Stimulated activated naive B cell treated with anti-CD40 and anti-IgM and Interleukin-4, amounts not matched to agents 10 μg/mL and 1 μg/mL and 100 μg/mL, for 72 hours (primary cell): ENCODE measurements around the gene SYT7.

Experiments used
- ATAC-seq, 2 donors: fragments of 150-1000 bp; cut with Tn5 transposase; replicated peaks; 2 replicates each; pipeline ENCODE4 v1.10.0; 2021; ENCODE audit warnings: moderate library complexity in 1 of 2
- DNase-seq: peaks from one replicate; pipeline ENCODE4 v3.0.0; 2021
- H3K27ac Mint-ChIP-seq: one replicate; pipeline ENCODE4 v1.8.0; 2022; ENCODE audit warnings: mild to moderate bottlenecking, mixed read lengths
- H3K27me3 Mint-ChIP-seq, 2 donors: one replicate each; pipeline ENCODE4 v1.8.0; 2022; ENCODE audit warnings: mixed read lengths in 2 of 2
- H3K36me3 Mint-ChIP-seq, 2 donors: one replicate each; pipeline ENCODE4 v1.8.0; 2022; ENCODE audit warnings: mixed read lengths in 2 of 2, mild to moderate bottlenecking in 1 of 2
- H3K4me1 Mint-ChIP-seq, 2 donors: one replicate each; pipeline ENCODE4 v1.8.0; 2022; ENCODE audit warnings: mixed read lengths in 2 of 2, mild to moderate bottlenecking in 1 of 2
- H3K4me3 Mint-ChIP-seq, 2 donors: one replicate each; pipeline ENCODE4 v1.8.0; 2022; ENCODE audit warnings: mild to moderate bottlenecking in 2 of 2, mixed read lengths in 2 of 2, moderate library complexity in 1 of 2
- H3K9me3 Mint-ChIP-seq, 2 donors: one replicate each; pipeline ENCODE4 v1.8.0; 2022; ENCODE audit warnings: mixed read lengths in 2 of 2, mild to moderate bottlenecking in 1 of 2

SYT7 gene

GRCh38 chr11:61585115-61585514 is 4.2 kb upstream of the SYT7 start:
- H3K9me3 Mint-ChIP-seq = no peaks in the 10 kb centered on the region
- H3K27me3 Mint-ChIP-seq = peaks cover 46 to 68% of the 10 kb centered on the region in 2 donors
- no peak overlapping the region for H3K27ac Mint-ChIP-seq
- H3K36me3 Mint-ChIP-seq = no peaks in the 10 kb centered on the region
- ATAC-seq (no peak), DNase-seq (no peak)
- peaks cover 16 to 27% of the 10 kb centered on the region in 2 donors for H3K4me1 Mint-ChIP-seq
- H3K4me3 Mint-ChIP-seq = no peak overlapping the region

GRCh38 chr11:61581931-61582330 is 1.1 kb upstream of the SYT7 start:
- peaks cover 63 to 78% of the 10 kb centered on the region in 2 donors for H3K27me3 Mint-ChIP-seq
- H3K4me3 Mint-ChIP-seq = peak overlapping the region; percentile 86 to 87
- ATAC-seq (no peak), DNase-seq (no peak)
- H3K4me1 Mint-ChIP-seq = peaks cover 14 to 33% of the 10 kb centered on the region in 2 donors
- H3K9me3 Mint-ChIP-seq = no peaks in the 10 kb centered on the region
- no peaks in the 10 kb centered on the region for H3K36me3 Mint-ChIP-seq
- peak overlapping the region; percentile 83 for H3K27ac Mint-ChIP-seq

- DNase-seq (no peak), ATAC-seq (peak; percentile 6 to 16)
- Mint-ChIP-seq H3K9me3 (no peaks in the 10 kb centered on the region), H3K36me3 (no peaks in the 10 kb centered on the region), H3K27me3 (peaks cover 66 to 69% of the 10 kb centered on the region in 2 donors), H3K4me1 (peaks cover 14 to 33% of the 10 kb centered on the region in 2 donors), H3K27ac (no peak overlapping the region), H3K4me3 (peak overlapping the region; percentile 56 to 67)
Measured at GRCh38 chr11:61580271-61580888, 496 bp downstream of the SYT7 start.

- Mint-ChIP-seq H3K4me3 (peak overlapping the region; percentile 56 to 67), H3K4me1 (peaks cover 14 to 33% of the 10 kb centered on the region in 2 donors), H3K36me3 (no peaks in the 10 kb centered on the region), H3K9me3 (no peaks in the 10 kb centered on the region), H3K27ac (no peak overlapping the region), H3K27me3 (peaks cover 71 to 75% of the 10 kb centered on the region in 2 donors)
- ATAC-seq (no peak), DNase-seq (no peak)
Measured at GRCh38 chr11:61579676-61580270, 1.1 kb downstream of the SYT7 start.

GRCh38 chr11:61578819-61579675 is 1.8 kb downstream of the SYT7 start:
- H3K36me3 Mint-ChIP-seq = no peaks in the 10 kb centered on the region
- ATAC-seq (no peak), DNase-seq (no peak)
- peaks cover 14 to 33% of the 10 kb centered on the region in 2 donors for H3K4me1 Mint-ChIP-seq
- peak overlapping the region; percentile 56 to 67 for H3K4me3 Mint-ChIP-seq
- H3K27ac Mint-ChIP-seq = no peak overlapping the region
- H3K27me3 Mint-ChIP-seq = peaks cover 68 to 74% of the 10 kb centered on the region in 2 donors
- no peaks in the 10 kb centered on the region for H3K9me3 Mint-ChIP-seq

GRCh38 chr11:61577383-61578118 is 3.3 kb downstream of the SYT7 start:
- Mint-ChIP-seq H3K27me3 (peaks cover 69 to 76% of the 10 kb centered on the region in 2 donors), H3K4me3 (peak overlapping the region in 1 of 2 donors; percentile 15), H3K27ac (no peak overlapping the region)

GRCh38 chr11:61575886-61576861 is 4.7 kb downstream of the SYT7 start:
- Mint-ChIP-seq H3K27ac (no peak overlapping the region), H3K36me3 (no peaks in the 10 kb centered on the region), H3K9me3 (no peaks in the 10 kb centered on the region), H3K27me3 (peaks cover 70 to 75% of the 10 kb centered on the region in 2 donors), H3K4me3 (no peak overlapping the region), H3K4me1 (peaks cover 5 to 19% of the 10 kb centered on the region in 2 donors)
- DNase-seq (no peak), ATAC-seq (no peak)

More at GRCh38 chr11:61577383-61578118, 3.3 kb downstream of the SYT7 start:
- no peak for DNase-seq
- ATAC-seq = no peak
- Mint-ChIP-seq H3K36me3 (no peaks in the 10 kb centered on the region), H3K9me3 (no peaks in the 10 kb centered on the region), H3K4me1 (peaks cover 14 to 33% of the 10 kb centered on the region in 2 donors)

GRCh38 chr11:61574611-61575010 is 6.3 kb downstream of the SYT7 start:
- H3K36me3 Mint-ChIP-seq = no peaks in the 10 kb centered on the region
- DNase-seq (no peak), ATAC-seq (no peak)
- peaks cover 4 to 13% of the 10 kb centered on the region in 2 donors for H3K4me1 Mint-ChIP-seq
- H3K27me3 Mint-ChIP-seq = peaks cover 74 to 84% of the 10 kb centered on the region in 2 donors
- no peak overlapping the region for H3K4me3 Mint-ChIP-seq
- no peaks in the 10 kb centered on the region for H3K9me3 Mint-ChIP-seq
- no peak overlapping the region for H3K27ac Mint-ChIP-seq

- Mint-ChIP-seq H3K27me3 (peaks cover 73 to 84% of the 10 kb centered on the region in 2 donors), H3K27ac (no peak overlapping the region), H3K9me3 (no peaks in the 10 kb centered on the region), H3K4me1 (peaks cover 0 to 4% of the 10 kb centered on the region in 2 donors), H3K4me3 (no peak overlapping the region), H3K36me3 (no peaks in the 10 kb centered on the region)
- ATAC-seq = no peak
- no peak for DNase-seq
Measured at GRCh38 chr11:61572913-61573312, 8.0 kb downstream of the SYT7 start.

DNA sequence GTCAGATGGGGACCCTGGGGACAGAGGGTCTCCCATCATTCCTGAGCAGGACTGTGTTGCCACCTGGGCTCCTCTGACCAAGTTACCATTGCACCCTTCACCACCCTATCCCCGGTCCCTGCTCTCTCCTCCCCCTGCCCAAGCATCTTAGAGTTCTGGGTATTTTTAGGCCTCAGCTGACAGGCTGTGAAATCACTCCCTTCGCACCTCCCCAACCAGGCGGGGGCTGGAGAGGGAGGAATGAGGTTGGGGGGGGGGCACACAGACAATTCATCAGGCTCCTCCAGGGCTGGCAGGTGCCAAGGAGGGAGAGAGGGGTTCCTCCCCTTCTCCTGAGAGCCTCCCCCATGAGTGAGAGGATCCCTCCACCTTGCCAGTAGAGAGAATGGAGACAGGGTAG is 9.0 kb downstream of the SYT7 start:
- Mint-ChIP-seq H3K27ac (no peak overlapping the region), H3K9me3 (no peaks in the 10 kb centered on the region), H3K27me3 (peaks cover 70 to 81% of the 10 kb centered on the region in 2 donors), H3K4me3 (no peak overlapping the region), H3K36me3 (no peaks in the 10 kb centered on the region), H3K4me1 (no peaks in the 10 kb centered on the region)
- DNase-seq = no peak
- no peak for ATAC-seq

DNA sequence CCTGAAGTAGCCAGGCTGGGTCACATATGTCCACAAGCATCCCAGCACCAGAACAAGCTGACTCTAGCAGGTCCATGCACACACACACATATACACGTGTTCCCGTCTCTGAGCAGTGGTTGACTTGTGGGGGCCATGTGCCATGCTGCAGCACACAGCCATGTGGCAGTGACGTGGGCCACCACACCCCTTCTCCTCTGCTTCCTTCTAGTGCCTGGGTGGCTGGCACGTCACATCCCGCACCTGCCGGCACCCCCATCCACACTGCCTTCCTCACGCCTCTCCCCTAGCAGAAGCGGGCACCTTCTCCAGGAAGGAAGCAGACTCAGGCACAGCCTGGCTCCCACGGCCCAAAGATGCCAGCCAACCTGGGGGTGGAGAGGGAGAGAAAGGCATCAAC is 9.5 kb downstream of the SYT7 start:
- Mint-ChIP-seq H3K4me1 (no peaks in the 10 kb centered on the region), H3K9me3 (no peaks in the 10 kb centered on the region), H3K27ac (no peak overlapping the region), H3K27me3 (peaks cover 72 to 82% of the 10 kb centered on the region in 2 donors), H3K4me3 (no peak overlapping the region), H3K36me3 (no peaks in the 10 kb centered on the region)
- DNase-seq (no peak), ATAC-seq (no peak)

DNA sequence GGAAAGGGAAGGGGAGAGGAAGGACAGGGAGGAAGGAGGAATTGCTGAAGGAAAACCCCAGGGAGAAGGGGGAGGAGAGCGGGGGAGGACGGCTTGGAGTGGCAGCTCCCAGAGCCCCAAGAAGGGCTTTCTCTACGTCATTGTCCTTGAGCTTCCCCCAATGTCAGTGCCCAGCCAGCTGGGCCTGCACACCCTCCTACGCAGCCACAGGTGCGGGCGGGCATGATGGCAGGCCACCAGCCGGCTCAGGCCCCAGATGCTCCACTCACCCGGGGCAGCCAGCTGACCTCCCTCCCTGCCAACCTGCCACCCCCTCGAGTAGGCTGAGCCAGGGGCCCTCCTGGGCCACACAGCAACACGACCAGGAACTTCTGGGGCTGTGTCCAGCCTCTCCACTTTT is 11.2 kb downstream of the SYT7 start:
- no peak overlapping the region for H3K27ac Mint-ChIP-seq
- H3K9me3 Mint-ChIP-seq = no peaks in the 10 kb centered on the region
- DNase-seq = no peak
- H3K36me3 Mint-ChIP-seq = no peaks in the 10 kb centered on the region
- H3K4me3 Mint-ChIP-seq = no peak overlapping the region
- peaks cover 78 to 92% of the 10 kb centered on the region in 2 donors for H3K27me3 Mint-ChIP-seq
- no peaks in the 10 kb centered on the region for H3K4me1 Mint-ChIP-seq
- no peak for ATAC-seq

- ATAC-seq (no peak), DNase-seq (no peak)
- H3K4me1 Mint-ChIP-seq = no peaks in the 10 kb centered on the region
- H3K9me3 Mint-ChIP-seq = no peaks in the 10 kb centered on the region
- no peak overlapping the region for H3K27ac Mint-ChIP-seq
- no peak overlapping the region for H3K4me3 Mint-ChIP-seq
- H3K27me3 Mint-ChIP-seq = peaks cover 85 to 94% of the 10 kb centered on the region in 2 donors
- no peaks in the 10 kb centered on the region for H3K36me3 Mint-ChIP-seq
Measured at GRCh38 chr11:61569018-61569417, 11.9 kb downstream of the SYT7 start.
